DND-41 (cell line): ENCODE results near the gene LRRC61.

ENCODE experiments used
- CTCF ChIP-seq: IDR thresholded peaks from 2 replicates; pipeline ENCODE4 v1.5.1; 2012; ENCODE audit warnings: borderline replicate concordance, low read length, moderate library complexity, mild to moderate bottlenecking; ENCODE audit not compliant: poor library complexity, severe bottlenecking; ENCODE audit errors: extremely low read depth
- EZH2 ChIP-seq: IDR thresholded peaks from 3 replicates; pipeline ENCODE4 v1.6.1; 2012; ENCODE audit warnings: borderline replicate concordance, low read depth, mild to moderate bottlenecking, moderate library complexity, low read length, inconsistent platforms; ENCODE audit not compliant: severe bottlenecking

GRCh38 chr7:150340024-150340749 is 17.0 kb downstream of the LRRC61 start:
- TF ChIP-seq CTCF, result no peak
- no peak for TF ChIP-seq EZH2
